ENCODE measurements around the gene PCDH8.

DNA sequence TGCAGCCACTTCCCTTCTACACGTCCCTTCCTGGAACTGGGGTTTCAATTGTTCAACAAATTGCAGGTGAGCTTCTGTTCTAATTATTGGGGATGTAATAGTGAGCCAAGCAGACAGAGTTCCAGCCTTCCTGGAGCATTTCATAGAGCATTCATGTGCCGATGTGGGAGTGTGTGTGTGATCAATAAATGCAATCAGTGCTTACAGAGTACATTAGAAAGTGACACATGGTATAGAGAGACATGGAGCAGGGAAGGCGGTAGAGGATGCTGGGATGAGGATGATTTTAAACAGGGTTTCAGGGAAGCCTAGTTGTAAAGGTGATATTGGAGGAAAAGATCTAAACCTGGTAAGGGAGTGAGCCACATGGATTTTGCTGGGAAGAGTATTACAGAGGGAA lies 21.7 kb upstream of the PCDH8 start:
- TF ChIP-seq POLR2A (IDR thresholded peaks at IDR 0.05) = no peak
- TF ChIP-seq, protein P1, sequence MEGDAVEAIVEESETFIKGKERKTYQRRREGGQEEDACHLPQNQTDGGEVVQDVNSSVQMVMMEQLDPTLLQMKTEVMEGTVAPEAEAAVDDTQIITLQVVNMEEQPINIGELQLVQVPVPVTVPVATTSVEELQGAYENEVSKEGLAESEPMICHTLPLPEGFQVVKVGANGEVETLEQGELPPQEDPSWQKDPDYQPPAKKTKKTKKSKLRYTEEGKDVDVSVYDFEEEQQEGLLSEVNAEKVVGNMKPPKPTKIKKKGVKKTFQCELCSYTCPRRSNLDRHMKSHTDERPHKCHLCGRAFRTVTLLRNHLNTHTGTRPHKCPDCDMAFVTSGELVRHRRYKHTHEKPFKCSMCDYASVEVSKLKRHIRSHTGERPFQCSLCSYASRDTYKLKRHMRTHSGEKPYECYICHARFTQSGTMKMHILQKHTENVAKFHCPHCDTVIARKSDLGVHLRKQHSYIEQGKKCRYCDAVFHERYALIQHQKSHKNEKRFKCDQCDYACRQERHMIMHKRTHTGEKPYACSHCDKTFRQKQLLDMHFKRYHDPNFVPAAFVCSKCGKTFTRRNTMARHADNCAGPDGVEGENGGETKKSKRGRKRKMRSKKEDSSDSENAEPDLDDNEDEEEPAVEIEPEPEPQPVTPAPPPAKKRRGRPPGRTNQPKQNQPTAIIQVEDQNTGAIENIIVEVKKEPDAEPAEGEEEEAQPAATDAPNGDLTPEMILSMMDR (IDR thresholded peaks at IDR 0.05) = no peak
